Measurements from ENCODE around the gene ALG10.
"Not testable (repeated sequence)": the region's sequence is repeated elsewhere in the genome, so short reads cannot be mapped to it uniquely, and the experiment has no call there.

Gene ALG10, protein sequence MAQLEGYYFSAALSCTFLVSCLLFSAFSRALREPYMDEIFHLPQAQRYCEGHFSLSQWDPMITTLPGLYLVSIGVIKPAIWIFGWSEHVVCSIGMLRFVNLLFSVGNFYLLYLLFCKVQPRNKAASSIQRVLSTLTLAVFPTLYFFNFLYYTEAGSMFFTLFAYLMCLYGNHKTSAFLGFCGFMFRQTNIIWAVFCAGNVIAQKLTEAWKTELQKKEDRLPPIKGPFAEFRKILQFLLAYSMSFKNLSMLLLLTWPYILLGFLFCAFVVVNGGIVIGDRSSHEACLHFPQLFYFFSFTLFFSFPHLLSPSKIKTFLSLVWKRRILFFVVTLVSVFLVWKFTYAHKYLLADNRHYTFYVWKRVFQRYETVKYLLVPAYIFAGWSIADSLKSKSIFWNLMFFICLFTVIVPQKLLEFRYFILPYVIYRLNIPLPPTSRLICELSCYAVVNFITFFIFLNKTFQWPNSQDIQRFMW

DNA sequence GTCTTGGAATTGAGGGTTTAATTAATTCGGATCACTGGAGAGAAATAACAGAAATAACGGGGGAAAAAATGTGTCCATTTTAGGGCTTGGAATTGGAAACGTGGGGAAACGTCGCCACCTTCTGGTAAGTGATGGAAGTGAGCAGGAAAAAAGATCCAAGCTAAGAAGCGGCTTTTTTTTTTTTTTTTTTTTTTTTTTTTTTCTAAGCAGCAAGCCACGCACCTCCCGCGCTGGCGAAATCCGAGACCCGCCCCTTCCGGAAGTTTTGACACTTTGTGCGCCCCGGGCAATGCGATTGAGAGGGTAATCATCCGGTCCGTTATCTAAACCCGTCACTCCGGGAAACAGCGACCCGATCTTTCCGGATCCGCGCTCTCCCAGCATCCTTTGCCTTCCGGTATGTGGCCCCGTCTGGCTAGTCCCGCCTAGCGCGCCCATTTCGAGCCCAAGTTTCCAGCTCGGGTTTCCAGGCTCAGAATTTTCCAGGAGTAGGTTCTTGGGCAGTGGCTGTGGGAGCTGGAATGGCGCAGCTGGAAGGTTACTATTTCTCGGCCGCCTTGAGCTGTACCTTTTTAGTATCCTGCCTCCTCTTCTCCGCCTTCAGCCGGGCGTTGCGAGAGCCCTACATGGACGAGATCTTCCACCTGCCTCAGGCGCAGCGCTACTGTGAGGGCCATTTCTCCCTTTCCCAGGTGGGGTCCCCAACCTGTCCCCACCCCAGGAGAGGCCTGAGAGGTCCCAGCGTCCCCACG lies at the start of gene ALG10:
Gene ALG10 (plus strand): TSS at position 418 of the 752 bp plus-strand sequence. CDS start 104 bp downstream, at position 522.
- DNase-seq (ENCODE audit: low read depth): peak; percentile 89

DNA sequence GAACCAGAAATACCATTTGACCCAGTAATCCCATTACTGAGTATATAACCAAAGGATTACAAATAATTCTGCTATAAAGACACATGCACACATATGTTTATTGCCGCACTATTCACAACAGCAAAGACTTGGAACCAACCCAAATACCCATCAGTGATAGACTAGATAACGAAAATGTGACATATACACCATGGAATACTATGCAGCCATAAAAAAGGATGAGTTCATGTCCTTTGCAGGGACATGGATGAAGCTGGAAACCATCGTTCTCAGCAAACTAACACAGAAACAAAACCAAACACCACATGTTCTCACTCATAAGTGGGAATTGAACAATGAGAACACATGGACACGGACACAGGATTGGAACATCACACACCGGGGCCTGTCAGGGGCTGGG lies 49.4 kb upstream of the ALG10 start:
- not testable (repeated sequence) for DNase-seq (ENCODE audit: low read depth)

DNA sequence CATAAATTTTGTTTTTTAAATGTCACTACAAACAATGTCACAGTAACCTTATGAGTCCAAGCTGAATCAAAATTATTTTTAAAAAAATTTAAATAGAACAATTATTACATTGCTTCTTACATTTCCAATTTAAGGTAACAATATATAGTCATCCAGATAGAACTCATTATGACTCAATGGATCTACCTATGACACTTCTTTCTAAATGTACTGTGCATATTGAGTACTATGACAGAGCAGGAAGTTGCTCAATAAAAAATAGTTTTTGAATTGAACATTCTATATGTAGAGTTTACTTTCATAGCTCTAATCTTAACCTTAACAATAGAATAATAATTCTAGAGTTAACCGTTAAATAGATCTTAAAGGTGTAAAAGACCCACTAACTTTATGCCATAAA lies 44.4 kb upstream of the ALG10 start:
- DNase-seq (ENCODE audit: low read depth): no peak

DNA sequence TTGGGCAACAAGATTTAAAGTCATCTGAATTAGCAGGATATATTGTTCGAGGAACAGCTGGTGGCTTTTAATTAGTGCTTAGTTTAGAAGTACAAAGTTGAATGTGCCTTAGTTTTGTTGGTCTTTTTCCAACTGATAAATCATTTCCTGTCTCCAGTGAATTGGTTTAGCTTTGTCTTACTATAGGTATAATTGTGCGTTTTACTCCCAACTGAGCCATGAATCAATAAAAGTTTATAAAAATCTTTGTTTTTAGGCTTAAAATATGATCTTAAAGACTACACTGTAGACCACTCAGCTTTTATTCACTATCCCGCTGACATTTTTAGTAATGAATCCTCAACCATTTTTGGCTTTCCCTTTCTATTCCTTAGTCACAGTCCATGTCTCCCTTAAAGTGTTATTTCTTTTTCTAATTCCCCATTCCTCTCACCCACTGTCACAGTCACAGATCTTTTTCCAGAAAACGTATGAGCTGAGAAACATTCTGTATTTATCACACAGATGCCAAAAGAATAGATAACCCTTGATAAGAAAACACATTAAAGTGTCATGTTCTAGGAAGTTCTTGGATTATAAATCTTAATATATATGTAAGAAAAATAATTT lies 34.0 kb upstream of the ALG10 start:
- DNase-seq (ENCODE audit: low read depth): no peak

DNA sequence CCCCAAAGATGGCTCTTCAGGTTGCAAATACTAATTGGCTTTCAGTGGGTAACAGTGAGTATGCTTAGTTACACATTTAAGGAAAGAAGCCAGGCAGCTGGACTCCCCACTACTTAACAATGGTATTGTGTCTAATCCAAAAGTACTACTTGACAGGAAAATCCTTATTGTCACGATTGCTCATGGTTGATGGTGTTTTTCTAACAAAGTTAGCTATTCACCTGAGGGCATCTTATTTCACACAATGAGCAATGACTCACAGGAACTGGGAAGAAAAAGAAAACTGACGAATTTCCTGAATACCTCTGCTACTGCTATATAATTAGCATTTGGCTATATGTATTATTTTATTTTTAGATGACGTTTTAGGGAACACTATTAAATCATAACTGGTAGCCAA lies 33.4 kb upstream of the ALG10 start:
- DNase-seq (ENCODE audit: low read depth): no peak

DNA sequence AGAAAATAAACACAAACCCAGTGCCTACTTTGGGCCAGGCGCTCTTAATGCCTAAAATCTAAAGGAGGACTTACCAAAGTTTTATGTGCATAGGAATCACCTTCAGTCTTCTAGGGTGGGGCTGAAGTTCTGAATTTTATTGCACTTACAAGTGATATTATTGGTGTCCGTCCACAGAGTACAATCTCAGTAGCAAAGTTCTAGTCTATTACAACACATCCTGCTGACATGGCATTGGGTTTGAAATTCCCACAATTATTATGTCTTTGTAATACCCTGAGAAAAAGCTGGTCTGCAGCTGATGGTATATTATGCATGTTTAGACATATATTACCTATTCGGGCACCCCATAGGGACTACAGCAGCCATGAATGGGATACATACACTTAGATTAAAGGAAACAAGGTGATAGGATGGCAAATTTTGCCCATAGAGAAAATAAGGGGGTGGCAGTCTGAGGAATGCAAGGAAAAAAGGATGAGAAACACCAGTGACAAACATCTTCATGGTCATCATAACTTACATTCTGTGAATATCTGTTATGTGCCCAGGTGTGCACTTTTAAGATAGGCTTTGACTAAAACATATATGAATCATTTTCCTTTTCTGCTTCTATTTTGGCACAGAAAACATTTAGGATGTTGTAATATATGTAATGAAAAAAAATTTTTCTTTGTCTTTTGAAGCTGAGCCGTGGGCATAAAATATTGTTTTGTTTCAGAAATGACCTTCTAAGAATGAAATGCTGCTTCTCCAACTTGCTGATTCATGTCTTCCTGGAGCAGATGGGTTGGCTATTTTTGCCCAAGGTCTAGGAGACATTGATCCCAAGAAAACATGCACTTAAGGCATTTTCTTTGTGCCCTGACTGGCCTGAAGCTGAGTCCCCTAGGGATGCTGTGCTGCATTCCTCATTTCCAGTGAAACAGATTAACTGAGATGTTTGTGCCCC lies 27.2 kb upstream of the ALG10 start:
- DNase-seq (ENCODE audit: low read depth): no peak

DNA sequence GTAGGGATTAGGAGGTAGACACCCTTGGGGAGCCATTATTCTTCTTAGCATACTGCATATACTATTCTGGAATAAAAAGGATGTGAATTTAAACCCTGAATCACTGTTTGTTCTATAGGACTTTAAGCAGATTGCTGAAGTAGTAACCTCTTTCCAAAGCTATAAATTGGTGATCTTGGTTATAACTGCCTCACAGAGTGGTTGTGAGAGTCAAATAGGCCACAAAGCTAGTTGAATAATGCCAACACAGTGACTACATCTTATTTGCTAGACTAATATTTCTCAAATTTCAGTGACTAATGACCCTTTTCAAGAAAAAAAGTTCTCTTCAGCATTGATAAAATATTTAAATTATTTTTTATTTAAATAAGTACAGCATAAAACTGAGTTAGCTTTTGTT lies 13.5 kb upstream of the ALG10 start:
- not testable (repeated sequence) for DNase-seq (ENCODE audit: low read depth)

DNA sequence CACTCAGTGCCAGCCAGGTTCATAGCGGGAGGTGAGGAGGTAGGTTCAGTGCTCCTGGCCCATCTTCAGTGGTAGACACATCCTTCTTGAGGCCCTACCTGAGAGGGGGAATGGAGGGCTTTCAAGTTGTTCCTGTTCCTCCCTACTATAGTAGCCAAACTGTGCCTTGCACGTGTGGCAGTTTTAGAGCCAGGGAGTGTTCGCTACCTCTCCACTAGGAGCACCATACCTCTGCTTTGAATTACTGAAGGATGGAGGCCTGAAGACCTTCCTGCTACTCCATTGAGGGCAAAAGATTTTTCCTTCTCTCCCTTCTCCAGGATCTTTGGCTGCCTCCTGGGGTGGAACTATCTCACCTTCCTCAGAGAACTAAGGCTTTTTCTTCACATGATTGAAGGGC lies 5.9 kb upstream of the ALG10 start:
- DNase-seq (ENCODE audit: low read depth): no peak

DNA sequence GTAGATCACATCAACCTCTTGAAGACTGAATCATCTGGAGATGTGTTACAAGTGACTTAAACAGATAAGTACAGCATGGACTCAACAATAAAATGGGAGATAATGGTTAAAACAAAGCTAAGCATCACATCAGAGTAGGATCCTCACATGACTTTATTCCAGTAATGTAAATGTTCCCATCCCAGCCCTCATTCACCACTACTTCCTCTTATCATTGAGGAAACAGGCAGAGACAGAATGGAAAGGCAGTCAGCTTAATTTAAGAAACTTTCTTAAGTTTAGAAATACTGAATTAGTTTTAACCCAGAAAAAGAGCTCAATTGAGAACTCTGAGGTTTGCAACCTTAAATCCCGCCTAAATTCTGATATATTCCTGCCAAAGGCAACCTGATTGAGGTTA lies 1.2 kb upstream of the ALG10 start:
- no peak for DNase-seq (ENCODE audit: low read depth)

DNA sequence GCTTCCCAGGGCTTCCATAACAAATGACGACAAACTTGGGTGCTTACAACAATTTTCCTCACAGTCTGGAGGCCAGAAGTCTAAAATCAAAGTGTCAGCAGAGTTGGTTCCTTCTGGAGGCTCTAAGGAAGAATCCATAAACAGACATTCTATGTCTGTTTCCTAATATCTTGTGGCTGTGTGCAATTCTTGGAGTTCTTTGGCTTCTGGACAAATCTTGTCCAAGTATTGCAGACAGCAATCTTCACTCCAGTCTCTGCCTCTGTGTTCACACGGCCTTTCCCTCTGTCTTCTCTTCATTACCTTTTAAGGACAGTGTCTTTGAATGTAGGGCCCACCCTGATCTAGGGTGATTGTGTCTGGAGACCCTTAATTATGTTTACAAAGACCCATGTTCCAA lies 5.4 kb downstream of the ALG10 start:
- DNase-seq (ENCODE audit: low read depth): not testable (repeated sequence)

DNA sequence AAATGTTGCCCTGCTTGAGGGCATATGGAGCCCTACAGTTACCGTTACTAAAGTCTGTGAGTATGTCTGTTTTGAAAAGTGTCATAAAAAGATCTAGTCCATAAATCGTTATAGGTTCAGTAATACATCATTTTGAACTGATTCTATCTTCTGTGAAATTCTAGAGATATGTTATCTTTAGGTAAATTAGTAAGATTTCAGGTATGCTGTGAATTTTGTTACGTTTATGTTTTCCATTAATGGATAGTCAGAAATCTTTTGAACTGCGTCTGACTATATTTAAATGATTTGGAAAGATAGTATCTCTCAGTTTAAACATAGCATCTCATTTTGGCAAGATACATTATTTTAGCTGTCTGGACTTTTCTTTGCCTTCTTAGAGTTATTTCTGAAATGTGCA lies 8.3 kb downstream of the ALG10 start:
- no peak for DNase-seq (ENCODE audit: low read depth)

DNA sequence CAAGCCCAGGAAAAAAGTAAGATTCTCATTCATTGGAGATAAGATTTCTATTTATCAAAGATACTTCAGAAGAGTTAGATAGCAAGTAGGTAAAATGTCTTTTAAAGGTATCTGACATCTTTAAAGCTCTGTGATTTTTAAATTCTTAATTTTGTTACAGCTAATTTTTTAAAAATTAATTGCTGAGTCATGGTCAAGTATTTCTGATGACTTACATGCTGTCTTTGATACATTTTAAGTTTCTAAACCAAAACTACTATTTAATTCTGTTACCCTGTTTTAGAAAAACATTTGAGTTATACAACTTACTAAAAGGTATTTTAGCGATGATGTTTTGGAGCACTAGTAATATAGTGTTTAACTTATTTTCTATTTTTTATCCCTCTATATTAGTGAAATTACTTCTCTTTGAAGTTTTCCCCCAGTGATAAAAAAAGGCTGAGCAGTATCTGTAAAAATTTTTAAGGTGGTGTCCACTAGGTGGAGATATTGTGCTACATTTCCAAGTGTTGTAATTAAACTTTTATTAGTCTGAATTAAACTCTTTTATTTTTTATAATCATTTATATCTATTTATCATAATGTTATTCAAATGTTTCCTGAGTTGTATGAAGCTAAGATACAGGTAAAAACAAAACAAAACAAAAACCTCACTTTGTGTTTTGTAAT lies 11.5 kb downstream of the ALG10 start:
- no peak for DNase-seq (ENCODE audit: low read depth)

DNA sequence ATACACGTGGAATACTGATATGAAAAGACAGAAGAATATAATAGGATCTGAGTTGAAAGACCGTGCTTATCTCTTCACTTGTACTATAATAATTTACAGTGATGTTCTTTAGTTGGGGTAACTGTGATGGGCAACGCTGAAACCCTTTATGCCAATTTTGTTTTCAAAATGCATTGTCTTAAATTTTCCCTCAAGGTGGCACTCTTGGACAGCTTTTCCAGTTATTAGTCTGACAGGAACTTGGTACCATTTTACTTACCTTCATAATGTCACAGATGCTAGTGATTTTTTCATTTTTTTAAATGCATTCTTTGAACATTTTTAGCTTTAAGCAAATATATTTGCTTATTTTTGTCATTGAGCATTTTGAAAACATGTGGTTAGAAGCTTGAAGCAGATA lies 16.1 kb downstream of the ALG10 start:
- DNase-seq (ENCODE audit: low read depth): not testable (repeated sequence)

DNA sequence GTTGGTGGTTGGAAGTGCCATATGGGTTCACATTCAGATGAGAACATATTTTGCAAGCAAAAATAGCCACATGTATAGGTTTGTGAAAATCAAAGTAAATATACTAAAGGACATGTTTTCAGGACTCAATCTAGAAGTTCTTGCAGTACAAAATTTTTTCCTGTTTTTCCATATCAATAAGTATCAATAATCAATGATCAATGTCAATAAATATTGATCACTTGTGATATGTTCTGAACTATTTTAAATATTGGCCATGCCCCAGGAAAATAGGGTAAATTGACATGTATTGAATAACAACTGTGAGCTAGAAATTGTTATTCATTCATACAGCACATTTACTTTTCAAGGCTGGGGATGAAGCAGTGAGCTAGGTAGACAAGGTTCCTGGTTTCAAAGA lies 24.3 kb downstream of the ALG10 start:
- no peak for DNase-seq (ENCODE audit: low read depth)

DNA sequence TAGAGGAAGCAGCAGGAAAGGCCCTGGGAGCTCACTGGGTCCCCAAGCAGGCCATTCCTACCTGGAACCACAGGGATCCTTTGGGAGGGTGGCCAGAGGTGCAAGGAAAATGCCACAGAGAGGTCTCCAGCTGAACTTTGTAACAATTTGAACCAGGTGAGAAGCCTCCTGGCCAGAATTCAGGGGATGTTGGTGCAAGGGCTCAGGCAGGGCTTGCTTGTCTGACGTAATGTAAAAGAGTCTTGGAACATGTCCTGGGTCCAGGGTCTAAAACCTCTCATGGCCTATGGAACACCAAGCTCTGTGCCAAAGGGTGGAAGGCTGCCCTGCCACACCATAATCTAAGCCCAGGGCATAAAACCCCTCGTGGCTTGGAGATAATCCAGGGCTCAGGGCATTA lies 25.6 kb downstream of the ALG10 start:
- not testable (repeated sequence) for DNase-seq (ENCODE audit: low read depth)

DNA sequence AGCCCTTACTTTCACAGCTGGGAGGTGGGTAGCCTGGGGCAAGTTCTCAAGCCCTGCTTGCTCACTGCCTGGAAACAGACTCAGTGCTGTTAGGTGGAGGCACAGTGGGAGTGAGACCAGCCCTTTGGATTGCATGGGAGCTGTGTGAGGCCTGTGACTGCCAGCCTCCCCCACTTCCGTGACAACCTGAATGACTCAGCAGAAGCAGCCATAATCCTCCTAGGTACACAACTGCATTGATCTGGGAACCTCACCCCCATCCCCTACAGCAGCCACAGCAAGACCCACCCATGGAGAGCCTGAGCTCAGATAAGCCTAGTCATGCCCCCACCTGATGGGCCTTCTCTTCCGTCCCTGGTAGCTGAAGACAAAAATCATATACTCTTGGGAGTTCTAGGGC lies 26.4 kb downstream of the ALG10 start:
- DNase-seq (ENCODE audit: low read depth): no peak

DNA sequence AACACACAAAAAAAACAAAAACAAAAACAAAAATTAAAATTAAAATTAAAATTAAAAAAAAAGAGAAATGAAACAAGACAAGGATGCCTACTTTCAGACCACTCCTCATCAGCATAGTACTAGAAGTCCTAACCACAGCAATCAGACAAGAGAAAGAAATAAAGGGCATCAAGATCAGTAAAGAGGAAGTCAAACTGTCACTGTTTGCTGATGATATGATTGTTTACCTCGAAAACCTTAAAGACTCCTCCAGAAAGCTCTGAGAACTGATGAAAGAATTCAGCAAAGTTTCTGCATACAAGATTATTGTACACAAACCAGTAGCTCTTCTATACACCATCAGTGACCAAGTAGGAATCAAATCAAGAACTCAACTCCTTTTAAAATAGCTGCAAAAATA lies 29.2 kb downstream of the ALG10 start:
- no peak for DNase-seq (ENCODE audit: low read depth)

DNA sequence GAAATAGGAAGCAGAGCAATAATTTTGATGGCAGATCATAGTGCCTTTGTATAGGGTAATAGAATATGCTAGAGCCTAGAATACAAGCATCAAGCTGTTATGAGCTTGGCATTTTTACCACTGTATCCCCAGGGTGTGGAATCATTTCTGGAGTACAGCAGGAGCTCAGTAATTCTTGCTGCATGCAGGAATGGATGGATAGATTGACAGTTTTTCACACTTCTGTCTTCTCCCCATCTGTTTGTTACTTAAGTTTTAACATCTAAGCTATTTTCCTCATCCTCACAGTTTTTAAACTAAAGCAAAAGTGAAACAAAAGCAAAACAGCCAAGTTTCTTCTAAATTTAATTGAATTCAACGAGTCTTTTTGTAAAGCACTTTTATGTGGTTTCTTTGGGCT lies 32.6 kb downstream of the ALG10 start:
- no peak for DNase-seq (ENCODE audit: low read depth)
